ENCODE results near the gene AGAP1. TPM values are rescaled to one million over a fixed set of nuclear protein-coding genes. Genes with fewer than 3 reads are reported as not detected.

Gene AGAP1
- total RNA-seq, 2 donors from 2014 or later = 19.1 to 20.8 TPM

GRCh38 chr2:235610696-235611257, 116.9 kb downstream of the AGAP1 start:
- Histone ChIP-seq H3K4me1 (ENCODE audit: control insufficient read depth in 1 of 2, low read depth in 2 of 2) (peaks cover 14 to 45% of the 10 kb centered on the region in 2 donors), H3K27ac (no peak overlapping the region), H3K4me3 (no peak overlapping the region), H3K27me3 (replicated peaks; ENCODE audit: insufficient read depth) (no peaks in the 10 kb centered on the region), H3K9me3 (no peaks in the 10 kb centered on the region), H3K36me3 (no peaks in the 10 kb centered on the region)
- ATAC-seq (ENCODE audit: insufficient number of reproducible peaks, low FRiP score, low read depth) (no peak), DNase-seq (ENCODE audit: low spot score) (no peak)
- TF ChIP-seq CTCF (IDR thresholded peaks at IDR 0.05) = no peak

- DNase-seq (ENCODE audit: low spot score) (no peak), ATAC-seq (ENCODE audit: insufficient number of reproducible peaks, low FRiP score, low read depth) (no peak)
- Histone ChIP-seq H3K27me3 (replicated peaks; ENCODE audit: insufficient read depth) (no peaks in the 10 kb centered on the region), H3K36me3 (no peaks in the 10 kb centered on the region), H3K9me3 (no peaks in the 10 kb centered on the region), H3K4me1 (ENCODE audit: control insufficient read depth in 1 of 2, low read depth in 2 of 2) (peaks cover 11 to 42% of the 10 kb centered on the region in 2 donors), H3K4me3 (no peak overlapping the region), H3K27ac (no peak overlapping the region)
- no peak for TF ChIP-seq CTCF (IDR thresholded peaks at IDR 0.05)
These were observed 117.5 kb downstream of the AGAP1 start for GRCh38 chr2:235611349-235611748.

- Histone ChIP-seq H3K27me3 (replicated peaks; ENCODE audit: insufficient read depth) (no peaks in the 10 kb centered on the region), H3K27ac (no peak overlapping the region), H3K36me3 (no peaks in the 10 kb centered on the region), H3K9me3 (no peaks in the 10 kb centered on the region), H3K4me1 (ENCODE audit: control insufficient read depth in 1 of 2, low read depth in 2 of 2) (peaks cover 14 to 46% of the 10 kb centered on the region in 2 donors), H3K4me3 (no peak overlapping the region)
- DNase-seq (ENCODE audit: low spot score) (no peak), ATAC-seq (ENCODE audit: insufficient number of reproducible peaks, low FRiP score, low read depth) (no peak)
- TF ChIP-seq CTCF (IDR thresholded peaks at IDR 0.05) = no peak
These were observed 117.9 kb downstream of the AGAP1 start for GRCh38 chr2:235611756-235612155.

- H3K4me1 ChIP-seq (ENCODE audit: control insufficient read depth in 1 of 2, low read depth in 2 of 2) = peaks cover 16 to 47% of the 10 kb centered on the region in 2 donors
- ATAC-seq (ENCODE audit: insufficient number of reproducible peaks, low FRiP score, low read depth) (no peak), DNase-seq (ENCODE audit: low spot score) (no peak)
- H3K4me3 ChIP-seq = no peak overlapping the region
- H3K27me3 ChIP-seq (replicated peaks; ENCODE audit: insufficient read depth) = no peaks in the 10 kb centered on the region
- no peak for TF ChIP-seq CTCF (IDR thresholded peaks at IDR 0.05)
- no peaks in the 10 kb centered on the region for H3K36me3 ChIP-seq
- H3K9me3 ChIP-seq = no peaks in the 10 kb centered on the region
- H3K27ac ChIP-seq = no peak overlapping the region
These were observed 118.5 kb downstream of the AGAP1 start for GRCh38 chr2:235612181-235612950.

- no peak for TF ChIP-seq CTCF (IDR thresholded peaks at IDR 0.05)
- no peak overlapping the region for H3K4me3 ChIP-seq
- peaks cover 16 to 42% of the 10 kb centered on the region in 2 donors for H3K4me1 ChIP-seq (ENCODE audit: control insufficient read depth in 1 of 2, low read depth in 2 of 2)
- no peak overlapping the region for H3K27ac ChIP-seq
- DNase-seq (ENCODE audit: low spot score) = no peak
- ATAC-seq (ENCODE audit: insufficient number of reproducible peaks, low FRiP score, low read depth) = no peak
- no peaks in the 10 kb centered on the region for H3K27me3 ChIP-seq (replicated peaks; ENCODE audit: insufficient read depth)
- H3K9me3 ChIP-seq = no peaks in the 10 kb centered on the region
- no peaks in the 10 kb centered on the region for H3K36me3 ChIP-seq
These were observed 119.8 kb downstream of the AGAP1 start for GRCh38 chr2:235613649-235614048.

All from thoracic aorta (tissue), 2 donors.